SK-N-SH (cell line): ENCODE results near the gene CLIC6. TPM values are rescaled to one million over a fixed set of nuclear protein-coding genes. Genes with fewer than 3 reads are reported as not detected.

ENCODE experiments used
- CTCF ChIA-PET: fragments of 300-600, 350-600 bp; formaldehyde crosslinking; extraction: SDS; loops from one replicate; lab custom pipeline; 2021; lab: Yijun Ruan, JAX
- POLR2A ChIA-PET: fragments of 350-600 bp; sonication (Branson Sonifier 250); formaldehyde crosslinking; extraction: SDS; loops from one replicate; lab custom pipeline; 2020; ENCODE audit warnings: antibody characterized with exemption, inconsistent platforms; lab: Yijun Ruan, JAX
- DNase-seq: peaks from one replicate; pipeline ENCODE4 v3.0.0; 2012
- H2AFZ ChIP-seq: fragments of 200-600 bp; sonication (generic); 2 replicates; pipeline ENCODE4 v1.8.1; 2016; ENCODE audit warnings: antibody characterized with exemption, mild to moderate bottlenecking, low read depth
- H3F3A ChIP-seq: fragments of 200-600 bp; sonication (generic); replicated peaks from 2 replicates; pipeline ENCODE3; 2016; ENCODE audit warnings: antibody characterized with exemption, mild to moderate bottlenecking; ENCODE audit not compliant: insufficient read depth
- H3K27ac ChIP-seq, 2 experiments: fragments of 200-500 bp in 1 of 2; fragments of 200-600 bp in 1 of 2; sonication (Bioruptor generic) in 1 of 2; sonication (generic), shearing (Covaris generic) in 1 of 2; 2 replicates each; pipeline versions ENCODE4 v1.5.1 to v1.6.1; 2014 to 2016; ENCODE audit warnings: low read depth in 2 of 2, inconsistent platforms in 1 of 2, low read length in 1 of 2, mild to moderate bottlenecking in 1 of 2, mixed read lengths in 1 of 2
- H3K27me3 ChIP-seq: fragments of 200-600 bp; sonication (generic), shearing (Covaris generic); 2 replicates; pipeline ENCODE4 v1.6.1; 2016; ENCODE audit warnings: mixed run types; ENCODE audit not compliant: insufficient read depth
- H3K36me3 ChIP-seq, 2 experiments: fragments of 200-500 bp in 1 of 2; fragments of 200-600 bp in 1 of 2; sonication (Bioruptor generic) in 1 of 2; sonication (generic) in 1 of 2; replicated peaks in 1 of 2; 2 replicates each; pipeline versions ENCODE3 to v1.5.1; 2014 to 2016; ENCODE audit warnings: low read length in 1 of 2, mild to moderate bottlenecking in 1 of 2; ENCODE audit not compliant: insufficient read depth in 2 of 2, control insufficient read depth in 1 of 2
- H3K4me1 ChIP-seq, 2 experiments: fragments of 200-500 bp in 1 of 2; fragments of 200-600 bp in 1 of 2; sonication (Bioruptor generic) in 1 of 2; sonication (generic), shearing (Covaris generic) in 1 of 2; 2 replicates each; pipeline versions ENCODE4 v1.5.1 to v1.6.1; 2014 to 2016; ENCODE audit warnings: low read depth in 1 of 2, low read length in 1 of 2, mixed run types in 1 of 2; ENCODE audit not compliant: insufficient read depth in 2 of 2, control insufficient read depth in 1 of 2
- H3K4me2 ChIP-seq: fragments of 200-600 bp; sonication (generic), shearing (Covaris generic); 2 replicates; pipeline ENCODE4 v1.6.1; 2017; ENCODE audit warnings: mixed run types
- H3K4me3 ChIP-seq, 2 experiments: fragments of 200-500 bp in 1 of 2; fragments of 200-600 bp in 1 of 2; sonication (Bioruptor generic) in 1 of 2; sonication (generic), shearing (Covaris generic) in 1 of 2; 2 replicates each; pipeline versions ENCODE4 v1.5.1 to v1.8.1; 2014 to 2016; ENCODE audit warnings: low read depth in 2 of 2, inconsistent platforms in 1 of 2, low read length in 1 of 2, mild to moderate bottlenecking in 1 of 2, mixed read lengths in 1 of 2, moderate library complexity in 1 of 2
- H3K79me2 ChIP-seq: fragments of 200-600 bp; sonication (generic); 2 replicates; pipeline ENCODE4 v1.8.1; 2017; ENCODE audit warnings: mild to moderate bottlenecking; ENCODE audit not compliant: insufficient read depth
- H3K9ac ChIP-seq: fragments of 200-600 bp; sonication (generic); 2 replicates; pipeline ENCODE4 v1.6.1; 2017; ENCODE audit warnings: mixed run types
- H3K9me2 ChIP-seq: fragments of 200-600 bp; sonication (generic); 2 replicates; pipeline ENCODE4 v1.6.1; 2017; ENCODE audit warnings: mixed run types
- H3K9me3 ChIP-seq: fragments of 200-600 bp; sonication (generic); 2 replicates; pipeline ENCODE4 v1.6.1; 2017; ENCODE audit warnings: mixed run types, mild to moderate bottlenecking, moderate library complexity
- H4K20me1 ChIP-seq: fragments of 200-600 bp; sonication (generic); 2 replicates; pipeline ENCODE4 v1.6.1; 2017; ENCODE audit warnings: mild to moderate bottlenecking, mixed run types; ENCODE audit not compliant: insufficient read depth
- EP300 ChIP-seq, 2 experiments: IDR thresholded peaks; 2 replicates each; pipeline versions ENCODE4 v1.4.0 to v1.6.1; 2012; ENCODE audit warnings: borderline replicate concordance in 1 of 2, low read depth in 1 of 2, low read length in 1 of 2
- IRF3 ChIP-seq: fragments of 150-350 bp; IDR thresholded peaks from 2 replicates; pipeline ENCODE4 v1.6.1; 2016; ENCODE audit warnings: mild to moderate bottlenecking, low read depth, low read length
- JUND ChIP-seq: IDR thresholded peaks from 2 replicates; pipeline ENCODE4 v1.4.0; 2012
- RCOR1 ChIP-seq: fragments of 150-350 bp; IDR thresholded peaks from 2 replicates; pipeline ENCODE4 v1.6.1; 2017; ENCODE audit warnings: antibody characterized with exemption, low read length
- TCF12 ChIP-seq: IDR thresholded peaks from 2 replicates; pipeline ENCODE4 v1.4.0; 2012
- USF2 ChIP-seq: fragments of 150-350 bp; IDR thresholded peaks from 2 replicates; pipeline ENCODE4 v1.6.1; 2017; ENCODE audit warnings: antibody characterized with exemption, low read length, low read depth, borderline replicate concordance
- YY1 ChIP-seq: IDR thresholded peaks from 2 replicates; pipeline ENCODE4 v1.4.0; 2012; ENCODE audit warnings: low read depth, mild to moderate bottlenecking
- WGBS: methylation state at CpG from one replicate; pipeline ENCODE4 v1.1.6; 2017; ENCODE audit warnings: low lambda C conversion rate; 5-methylcytosine and 5-hydroxymethylcytosine counted together
- polyA plus RNA-seq, 3 experiments: library from polyadenylated mRNA; depleted of rRNA; stranded (reverse); fragments of >200 nt; gene quantifications; 2 replicates each; pipeline ENCODE4 v1.2.3, GENCODE V29; 2012
- TF ChIP-seq, protein P1 (sequence below): IDR thresholded peaks from 2 replicates; pipeline ENCODE4; 2012

The CLIC6 gene
- polyA plus RNA-seq, 1 of the 3 experiments (the other 2 are of a cell fraction), result 0.08 TPM

GRCh38 chr21:34724857-34725195, 56.0 kb downstream of the CLIC6 start:
- no peaks in the 10 kb centered on the region for H4K20me1 ChIP-seq
- ChIA-PET POLR2A (no interaction called here), CTCF (interaction anchor here (1.2 kb wide), 1 partner anchor 32 kb away, joined by 3 read pairs; no protein-coding TSS in a partner anchor)
- WGBS, result 78% methylated on average over 4 of the region's 4 CpGs
- H3K4me3 ChIP-seq, result no peak overlapping the region
- no peak overlapping the region for H3K4me2 ChIP-seq
- H3K79me2 ChIP-seq, result no peaks in the 10 kb centered on the region
- no peak overlapping the region for H3K9ac ChIP-seq
- no peak overlapping the region for H2AFZ ChIP-seq
- TF ChIP-seq IRF3 (no peak), RCOR1 (no peak)
- H3K4me1 ChIP-seq, result no peaks in the 10 kb centered on the region
- H3K9me3 ChIP-seq, result no peaks in the 10 kb centered on the region
- no peaks in the 10 kb centered on the region for H3K36me3 ChIP-seq
- no peaks in the 10 kb centered on the region for H3F3A ChIP-seq
- H3K27ac ChIP-seq, result no peak overlapping the region
- no peaks in the 10 kb centered on the region for H3K9me2 ChIP-seq
- no peak for DNase-seq
- no peaks in the 10 kb centered on the region; the same call in 1 of the 2 replicates for H3K27me3 ChIP-seq

- 20% methylated on average over 4 of the region's 5 CpGs for WGBS
- no peaks in the 10 kb centered on the region for H3K79me2 ChIP-seq
- no peak overlapping the region for H3K9ac ChIP-seq
- H3K9me3 ChIP-seq, result no peaks in the 10 kb centered on the region
- CTCF ChIA-PET, result interaction anchor here (1.0 to 2.6 kb wide), 4 partner anchors 12 to 1113 kb away, joined by 3 to 12 read pairs (median 3); no protein-coding TSS in a partner anchor
- TF ChIP-seq TCF12 (peak; percentile 52), USF2 (no peak), JUND (peak; percentile 36; the same call in 1 of the 2 replicates), YY1 (no peak), EP300 (IDR thresholded peaks at IDR 0.05; ENCODE audit: borderline replicate concordance in 1 of 2, low read depth in 1 of 2, low read length in 1 of 2) (no peak)
- TF ChIP-seq, protein P1, sequence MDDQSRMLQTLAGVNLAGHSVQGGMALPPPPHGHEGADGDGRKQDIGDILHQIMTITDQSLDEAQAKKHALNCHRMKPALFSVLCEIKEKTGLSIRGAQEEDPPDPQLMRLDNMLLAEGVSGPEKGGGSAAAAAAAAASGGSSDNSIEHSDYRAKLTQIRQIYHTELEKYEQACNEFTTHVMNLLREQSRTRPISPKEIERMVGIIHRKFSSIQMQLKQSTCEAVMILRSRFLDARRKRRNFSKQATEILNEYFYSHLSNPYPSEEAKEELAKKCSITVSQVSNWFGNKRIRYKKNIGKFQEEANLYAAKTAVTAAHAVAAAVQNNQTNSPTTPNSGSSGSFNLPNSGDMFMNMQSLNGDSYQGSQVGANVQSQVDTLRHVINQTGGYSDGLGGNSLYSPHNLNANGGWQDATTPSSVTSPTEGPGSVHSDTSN, result peak; percentile 14; the same call in 1 of the 2 replicates
- H3K4me2 ChIP-seq, result 0 out of 2 replicates have a peak overlapping the region, but pooled peaks have one; percentile 15
- no peak overlapping the region for H2AFZ ChIP-seq
- H3K36me3 ChIP-seq, result no peaks in the 10 kb centered on the region
- H3K4me3 ChIP-seq, result no peak overlapping the region
- H3F3A ChIP-seq, result no peaks in the 10 kb centered on the region
- no peaks in the 10 kb centered on the region for H3K9me2 ChIP-seq
- no peak for DNase-seq
- POLR2A ChIA-PET, result no interaction called here
- no peaks in the 10 kb centered on the region for H3K4me1 ChIP-seq
- H3K27me3 ChIP-seq, result no peaks in the 10 kb centered on the region; the same call in 1 of the 2 replicates
- H3K27ac ChIP-seq, result no peak overlapping the region
- H4K20me1 ChIP-seq, result no peaks in the 10 kb centered on the region
These were observed 58.0 kb downstream of the CLIC6 start for GRCh38 chr21:34726627-34727337.
